ENCODE measurements around the gene GPNMB. TPM values are rescaled to one million over a fixed set of nuclear protein-coding genes. Genes with fewer than 3 reads are reported as not detected.
A peak's percentile ranks its signal among the peaks of the same experiment; 100 is the strongest.
"Not testable (repeated sequence)": the region's sequence is repeated elsewhere in the genome, so short reads cannot be mapped to it uniquely, and the experiment has no call there.

Gene GPNMB
- total RNA-seq, 1 donor from 2014 or later: 0.59 TPM

DNA sequence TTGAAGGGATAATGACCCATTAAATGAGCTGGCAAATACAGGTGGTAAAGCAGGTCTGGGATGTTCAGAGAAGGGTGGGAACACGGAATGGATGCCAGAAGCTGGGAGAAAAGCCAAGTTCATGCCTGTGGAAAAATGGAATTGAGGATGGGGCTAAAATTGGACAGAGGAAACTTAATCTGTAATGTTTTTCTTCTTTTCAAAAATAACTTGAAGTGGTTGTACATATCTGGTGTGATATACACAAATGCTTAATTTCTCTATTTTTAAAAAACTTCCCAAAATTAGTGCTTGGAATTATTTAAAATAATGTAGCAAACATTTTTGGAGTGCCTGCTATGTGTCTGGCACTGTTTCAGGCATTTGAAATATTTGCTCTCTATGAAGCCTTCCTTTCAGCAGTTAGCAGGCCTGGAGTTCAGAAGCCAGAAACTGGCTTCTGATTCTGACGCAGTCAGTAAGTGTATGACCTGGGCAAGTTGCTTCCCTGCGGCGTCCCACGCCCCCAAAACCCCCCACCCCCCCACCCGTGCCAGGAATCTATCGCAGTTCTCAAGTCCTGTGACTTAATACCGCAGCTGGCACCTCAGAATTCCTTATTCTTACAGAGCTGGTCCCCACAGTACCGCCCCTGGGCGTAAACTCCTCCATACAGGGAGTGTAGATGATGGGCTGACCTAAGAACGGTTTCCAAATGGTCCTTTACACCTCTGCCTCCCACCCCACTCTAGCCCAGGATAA, 51.7 kb downstream of the GPNMB start:
- no peak for DNase-seq (ENCODE audit: low spot score)
- Mint-ChIP-seq H3K4me1 (ENCODE audit: low read depth) (peaks cover 29% of the 10 kb centered on the region), H3K36me3 (ENCODE audit: low read depth) (peaks cover 27% of the 10 kb centered on the region), H3K4me3 (ENCODE audit: low read depth) (peak overlapping the region; percentile 86), H3K9me3 (peaks cover 4% of the 10 kb centered on the region), H3K27ac (peak overlapping the region; percentile 92), H3K27me3 (ENCODE audit: low read depth) (no peaks in the 10 kb centered on the region)
- intact Hi-C loops (cut with micrococcal nuclease): loop anchor here (2.0 to 5.0 kb wide), 4 partner anchors 26 to 172 kb away; partner anchors contain the start of gene IGF2BP3

DNA sequence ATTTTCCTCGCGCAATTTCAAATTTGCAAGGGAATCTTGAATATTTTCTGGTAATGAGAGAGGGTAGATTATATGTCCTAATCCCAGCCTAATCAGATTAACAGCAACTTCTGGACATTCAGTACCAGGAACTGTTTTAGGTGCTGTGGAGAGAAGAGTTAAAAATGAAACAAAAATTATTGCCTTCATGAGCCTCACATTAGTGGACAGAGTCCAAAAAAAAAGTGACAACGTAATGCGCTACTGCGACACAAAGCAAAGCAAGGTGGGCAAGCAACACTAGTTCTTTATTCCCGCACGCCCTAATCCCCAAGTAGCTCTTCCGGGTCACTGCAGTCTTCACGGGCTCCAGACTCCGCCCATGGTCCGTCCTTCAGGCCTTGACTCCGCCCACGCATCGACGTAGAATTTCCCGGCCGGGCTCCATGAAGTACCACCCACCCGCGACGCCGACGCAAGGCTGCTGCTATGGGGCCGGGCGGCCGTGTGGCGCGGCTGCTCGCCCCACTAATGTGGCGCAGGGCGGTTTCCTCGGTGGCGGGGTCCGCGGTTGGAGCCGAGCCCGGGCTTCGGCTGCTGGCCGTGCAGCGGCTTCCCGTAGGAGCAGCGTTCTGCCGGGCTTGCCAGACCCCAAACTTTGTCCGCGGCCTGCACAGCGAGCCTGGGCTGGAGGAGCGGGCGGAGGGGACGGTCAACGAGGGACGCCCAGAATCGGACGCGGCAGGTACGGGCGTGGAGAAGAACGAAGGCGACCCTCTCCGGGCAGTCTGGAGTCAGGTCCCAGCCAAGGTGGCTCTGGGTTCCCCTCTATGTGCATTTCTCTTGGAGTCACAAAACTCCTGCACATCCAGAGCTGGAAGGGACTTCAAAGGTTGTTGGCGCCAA, 52.6 kb downstream of the GPNMB start, which contains the start of gene MALSU1:
Gene MALSU1 (plus strand): TSS at position 455 of the 885 bp plus-strand sequence. CDS start 14 bp downstream, at position 469.
- Mint-ChIP-seq H3K27me3 (ENCODE audit: low read depth) (no peaks in the 10 kb centered on the region), H3K4me1 (ENCODE audit: low read depth) (peaks cover 32% of the 10 kb centered on the region), H3K4me3 (ENCODE audit: low read depth) (peak within 1 kb of the TSS; percentile 86), H3K27ac (peak within 1 kb of the TSS; percentile 92), H3K36me3 (ENCODE audit: low read depth) (peaks cover 32% of the 10 kb centered on the region), H3K9me3 (peaks cover 4% of the 10 kb centered on the region)
- peak; percentile 93 for DNase-seq (ENCODE audit: low spot score)
- intact Hi-C loops (cut with micrococcal nuclease): loop anchor here (1.0 to 5.0 kb wide), 5 partner anchors 26 to 233 kb away; partner anchors contain the start of gene IGF2BP3

DNA sequence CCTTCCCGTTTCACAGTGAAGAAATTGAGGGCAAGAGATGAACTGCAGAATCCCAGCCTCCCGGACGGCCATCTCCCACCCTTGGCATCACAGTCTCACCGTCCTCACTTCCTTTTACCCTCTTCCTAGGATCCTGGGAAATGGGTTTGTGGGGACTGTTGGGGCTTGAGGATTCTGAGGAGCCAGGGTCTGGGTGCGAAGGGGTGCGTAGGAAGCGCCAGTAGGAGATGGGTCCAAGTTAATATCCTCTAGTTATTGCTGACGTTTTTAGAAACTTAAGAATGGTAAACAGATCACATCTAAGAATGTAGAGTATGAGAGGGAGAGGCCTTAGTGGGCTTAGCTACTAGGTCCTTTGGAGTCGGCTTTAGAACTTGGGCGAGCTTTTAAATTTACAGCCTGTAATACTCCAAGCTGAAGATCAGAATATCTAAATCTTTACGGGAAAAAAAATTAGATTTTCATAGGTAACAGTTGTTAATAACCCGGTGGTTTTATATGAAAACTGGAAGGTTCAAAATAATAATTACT, 53.3 kb downstream of the GPNMB start:
- Mint-ChIP-seq H3K27me3 (ENCODE audit: low read depth) (no peaks in the 10 kb centered on the region), H3K36me3 (ENCODE audit: low read depth) (peaks cover 39% of the 10 kb centered on the region)

DNA sequence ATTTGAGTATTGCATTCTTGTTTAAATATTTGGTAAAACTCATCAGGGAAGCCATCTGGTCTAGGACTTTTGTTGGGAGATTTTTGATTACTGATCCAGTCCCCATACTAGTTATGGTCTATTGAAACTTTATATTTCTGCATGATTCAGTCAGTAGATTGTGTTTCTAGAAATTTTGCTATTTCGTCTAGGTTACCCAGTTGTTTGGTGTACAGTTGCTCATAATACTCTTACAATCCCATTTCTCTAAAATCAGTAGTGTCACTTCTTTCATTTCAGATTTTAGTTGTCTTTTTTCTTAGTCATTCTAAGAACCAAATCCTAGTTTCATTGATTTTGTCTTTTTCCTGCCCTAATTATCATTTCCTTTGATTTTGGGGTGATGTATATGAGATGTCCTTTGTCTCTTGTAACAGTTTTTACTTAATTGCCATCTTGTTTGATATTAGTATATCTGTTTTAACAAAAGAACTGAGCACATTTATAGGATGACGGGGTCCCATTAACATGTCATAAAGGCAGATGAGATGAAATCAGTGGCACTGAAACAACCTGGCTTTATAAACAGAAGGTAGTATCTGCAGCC, 60.5 kb downstream of the GPNMB start:
- intact Hi-C loops (cut with micrococcal nuclease): loop anchor here (2.0 kb wide), 1 partner anchor 50 kb away; no protein-coding TSS in a partner anchor
- DNase-seq (ENCODE audit: low spot score): no peak
- no peaks in the 10 kb centered on the region for H3K27me3 Mint-ChIP-seq (ENCODE audit: low read depth)
- H3K9me3 Mint-ChIP-seq: no peaks in the 10 kb centered on the region
- H3K4me1 Mint-ChIP-seq (ENCODE audit: low read depth): peaks cover 37% of the 10 kb centered on the region
- peaks cover 89% of the 10 kb centered on the region for H3K36me3 Mint-ChIP-seq (ENCODE audit: low read depth)
- H3K4me3 Mint-ChIP-seq (ENCODE audit: low read depth): no peak overlapping the region
- peak overlapping the region; percentile 53 for H3K27ac Mint-ChIP-seq

More for the DNA sequence above, 53.3 kb downstream of the GPNMB start:
- Mint-ChIP-seq H3K27ac (peak overlapping the region; percentile 92), H3K4me3 (ENCODE audit: low read depth) (peak overlapping the region; percentile 86), H3K9me3 (peaks cover 4% of the 10 kb centered on the region), H3K4me1 (ENCODE audit: low read depth) (peaks cover 36% of the 10 kb centered on the region)
- DNase-seq (ENCODE audit: low spot score): no peak
- intact Hi-C loops (cut with micrococcal nuclease): loop anchor here (1.0 to 5.0 kb wide), 5 partner anchors 27 to 232 kb away; partner anchors contain the start of gene IGF2BP3

DNA sequence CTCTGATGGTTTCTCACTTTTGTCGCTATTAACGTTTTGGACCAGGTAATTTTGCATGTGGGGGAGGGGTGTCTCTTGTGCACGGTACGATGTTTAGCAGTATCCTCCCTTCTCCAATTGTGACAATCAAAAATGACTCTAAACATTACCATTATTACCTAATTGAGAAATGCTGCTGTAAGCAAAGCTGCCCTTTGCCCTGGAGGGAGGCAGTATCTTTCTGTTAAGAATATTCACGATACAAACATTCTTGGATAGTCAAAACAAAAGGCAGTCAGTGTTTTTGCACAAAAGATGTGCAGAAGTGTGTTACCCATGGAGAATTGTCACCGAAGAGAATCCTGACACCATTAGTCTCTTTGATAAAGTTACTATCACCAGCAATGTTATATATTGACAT, 62.2 kb downstream of the GPNMB start:
- no peak for DNase-seq (ENCODE audit: low spot score)
- Mint-ChIP-seq H3K4me3 (ENCODE audit: low read depth) (no peak overlapping the region), H3K36me3 (ENCODE audit: low read depth) (peaks cover 86% of the 10 kb centered on the region), H3K4me1 (ENCODE audit: low read depth) (peaks cover 27% of the 10 kb centered on the region), H3K27me3 (ENCODE audit: low read depth) (no peaks in the 10 kb centered on the region), H3K9me3 (no peaks in the 10 kb centered on the region), H3K27ac (no peak overlapping the region)
- intact Hi-C loops (cut with micrococcal nuclease): no loop called here

DNA sequence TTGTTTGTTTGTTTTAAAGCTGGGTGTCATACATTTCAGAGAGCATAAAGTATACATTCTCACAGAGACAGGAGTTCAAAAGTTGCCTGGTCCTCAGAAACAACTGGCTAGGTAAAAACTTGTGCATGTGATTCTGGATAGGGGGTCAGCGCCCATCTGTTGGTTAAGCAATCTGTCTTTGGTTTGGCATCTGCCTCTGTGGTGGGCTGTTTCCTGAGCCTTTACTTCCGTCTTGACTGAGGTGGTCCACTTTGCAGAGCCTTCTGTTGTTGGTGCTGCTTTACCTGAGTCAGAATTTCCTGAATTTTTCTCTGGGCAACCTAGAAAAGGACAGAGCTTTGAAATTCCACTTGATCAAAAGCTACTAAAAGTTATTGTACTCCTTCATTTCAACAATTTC, 65.6 kb downstream of the GPNMB start:
- H3K36me3 Mint-ChIP-seq (ENCODE audit: low read depth): peaks cover 64% of the 10 kb centered on the region
- H3K27me3 Mint-ChIP-seq (ENCODE audit: low read depth); H3K4me3 Mint-ChIP-seq (ENCODE audit: low read depth); intact Hi-C loops (cut with micrococcal nuclease); DNase-seq (ENCODE audit: low spot score); H3K9me3 Mint-ChIP-seq; H3K4me1 Mint-ChIP-seq (ENCODE audit: low read depth); H3K27ac Mint-ChIP-seq: not testable (repeated sequence)

DNA sequence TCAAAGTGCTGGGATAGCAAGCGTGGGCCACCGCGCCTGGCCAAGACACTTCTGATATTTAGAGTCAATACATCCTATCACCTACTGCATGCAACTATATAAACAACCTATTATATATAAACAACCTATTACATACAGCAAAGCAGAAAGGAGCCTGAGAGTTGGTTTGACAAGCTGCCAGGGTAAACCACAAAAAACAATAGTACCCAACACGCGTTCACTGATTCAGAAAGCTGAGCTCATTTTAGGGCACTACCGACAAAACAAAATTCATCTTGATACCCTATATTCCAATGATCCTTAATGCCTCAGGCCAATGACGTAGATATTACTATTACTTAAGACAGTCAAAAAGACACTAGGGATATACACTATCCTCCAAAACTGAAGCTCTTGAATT, 68.8 kb downstream of the GPNMB start:
- Mint-ChIP-seq H3K27ac (no peak overlapping the region), H3K9me3 (no peaks in the 10 kb centered on the region), H3K36me3 (ENCODE audit: low read depth) (peaks cover 61% of the 10 kb centered on the region), H3K4me1 (ENCODE audit: low read depth) (peaks cover 1% of the 10 kb centered on the region), H3K27me3 (ENCODE audit: low read depth) (no peaks in the 10 kb centered on the region), H3K4me3 (ENCODE audit: low read depth) (no peak overlapping the region)
- no peak for DNase-seq (ENCODE audit: low spot score)
- intact Hi-C loops (cut with micrococcal nuclease): no loop called here

Other genes starting within 250 kb of the GPNMB start
- 49.9 and 55.1 TPM in 2 replicates for gene HYCC1, start 232.6 kb upstream of the GPNMB start, total RNA-seq
- 20.2 and 21.6 TPM in 2 replicates for gene KLHL7, start 141.0 kb upstream of the GPNMB start, total RNA-seq
- 52.2 and 54.0 TPM in 2 replicates for gene NUP42, start 64.7 kb upstream of the GPNMB start, total RNA-seq
- gene MALSU1, start 52.6 kb downstream of the GPNMB start, total RNA-seq: 83.6 and 89.0 TPM in 2 replicates
- gene IGF2BP3, start 223.7 kb downstream of the GPNMB start, total RNA-seq: 16.6 and 18.2 TPM in 2 replicates

Data from activated T-helper 2 cell treated with anti-CD3 and anti-CD28 coated beads, Interferon-gamma antibody, Interleukin-2, Interleukin-4, amounts not matched to agents 10 μg/mL and 5 μg/mL and 100 μg/mL, durations not matched to agents 14 hours and 24 hours and 36 hours (primary cell).